ENCODE measurements around the gene BTBD17.

DNA sequence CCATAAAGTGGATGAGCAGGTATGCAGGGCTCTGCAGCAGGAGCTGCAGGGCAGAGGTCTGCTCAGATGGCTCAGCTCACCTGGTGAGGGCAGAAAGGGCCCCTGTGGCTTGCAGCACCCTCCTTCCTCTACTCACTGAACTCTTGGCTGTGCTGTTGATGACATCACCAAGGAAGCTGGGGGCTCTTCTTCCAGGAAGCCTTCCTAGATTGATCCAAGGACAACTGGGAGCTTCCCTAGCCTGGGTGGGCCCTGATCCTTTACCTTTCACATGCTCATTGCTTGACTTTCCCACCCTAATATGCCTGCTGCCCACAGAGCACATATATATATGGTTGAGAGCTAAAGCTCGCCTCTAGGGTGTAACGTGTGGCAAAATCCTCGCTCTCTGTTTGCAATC is 33.2 kb downstream of the BTBD17 start:
- no peak for TF ChIP-seq CTCF (conservative IDR thresholded peaks at IDR 0.05; ENCODE audit: low read length)
- TF ChIP-seq EZH2phosphoT487 (IDR thresholded peaks at IDR 0.05; ENCODE audit: borderline replicate concordance): no peak

All from Loucy (cell line).